H1 (cell line): ENCODE data around the gene NFASC. TPM values are rescaled to one million over a fixed set of nuclear protein-coding genes. Genes with fewer than 3 reads are reported as not detected.

ENCODE experiments used
- CTCF ChIA-PET: fragments of 300-600 bp; sonication (Branson Sonifier 250); formaldehyde crosslinking; loops from one replicate; lab custom pipeline; 2021; ENCODE audit not compliant: partially characterized antibody; lab: Charles Lee
- POLR2A ChIA-PET: fragments of 300-600 bp; sonication (Branson Sonifier 250); formaldehyde crosslinking; loops from one replicate; lab custom pipeline; 2021; ENCODE audit warnings: inconsistent platforms; ENCODE audit not compliant: partially characterized antibody; lab: Charles Lee
- DNase-seq, 2 experiments: peaks; one replicate each; pipeline versions ENCODE4 v3.0.0 to v3.0.0-alpha.2; 2010 to 2022; ENCODE audit warnings: low spot score in 2 of 2, low read depth in 1 of 2, mixed read lengths in 1 of 2
- FAIRE-seq: peaks from 2 replicates; lab custom pipeline; 2011; peaks lifted over from hg19 to GRCh38; lab: Jason Lieb, UNC
- H2AFZ ChIP-seq: 2 replicates; pipeline ENCODE4 v1.8.1; 2012; ENCODE audit warnings: low read length, inconsistent platforms
- H2AK5ac ChIP-seq: 2 replicates; pipeline ENCODE4 v1.6.1; 2013; ENCODE audit warnings: low read depth, low read length
- H2BK120ac ChIP-seq: replicated peaks from 2 replicates; pipeline ENCODE3; 2013; ENCODE audit warnings: low read depth, low read length, inconsistent platforms
- H2BK12ac ChIP-seq: 2 replicates; pipeline ENCODE4 v1.6.1; 2013; ENCODE audit warnings: low read depth, low read length
- H2BK15ac ChIP-seq: 2 replicates; pipeline ENCODE4 v1.6.1; 2013; ENCODE audit warnings: low read length
- H2BK20ac ChIP-seq: 2 replicates; pipeline ENCODE4 v1.6.1; 2013; ENCODE audit warnings: low read length
- H2BK5ac ChIP-seq: 2 replicates; pipeline ENCODE4 v1.6.1; 2013; ENCODE audit warnings: low read depth, low read length
- H3K14ac ChIP-seq: 2 replicates; pipeline ENCODE4 v1.6.1; 2013; ENCODE audit warnings: inconsistent platforms; ENCODE audit not compliant: insufficient read length
- H3K18ac ChIP-seq: 2 replicates; pipeline ENCODE4 v1.6.1; 2013; ENCODE audit warnings: low read length; ENCODE audit errors: extremely low read depth
- H3K23ac ChIP-seq: 2 replicates; pipeline ENCODE4 v1.6.1; 2013; ENCODE audit warnings: inconsistent platforms; ENCODE audit not compliant: insufficient read length
- H3K23me2 ChIP-seq: 2 replicates; pipeline ENCODE4 v1.6.1; 2013; ENCODE audit warnings: low read depth, low read length
- H3K27ac ChIP-seq: 2 replicates; pipeline ENCODE4 v1.6.1; 2011; ENCODE audit warnings: low read depth, low read length, inconsistent platforms
- H3K27me3 ChIP-seq, 4 experiments: replicated peaks in 1 of 4; 1 replicate in 1 of 4; 2 replicates in 3 of 4; pipeline versions ENCODE4 v1.6.1 to v1.8.1; 2011 to 2013; ENCODE audit warnings: low read length in 3 of 4, mild to moderate bottlenecking in 3 of 4, inconsistent platforms in 2 of 4, mixed read lengths in 2 of 4, moderate library complexity in 1 of 4; ENCODE audit not compliant: control insufficient read depth in 3 of 4, insufficient read depth in 3 of 4; ENCODE audit errors: extremely low read depth in 1 of 4
- H3K36me3 ChIP-seq, 4 experiments: 2 replicates each; pipeline versions ENCODE4 v1.6.1 to v1.8.1; 2011 to 2013; ENCODE audit warnings: mild to moderate bottlenecking in 4 of 4, low read length in 3 of 4, moderate library complexity in 2 of 4, control low read depth in 1 of 4, inconsistent platforms in 1 of 4; ENCODE audit not compliant: insufficient read depth in 4 of 4, control insufficient read depth in 2 of 4
- H3K4ac ChIP-seq: replicated peaks from 2 replicates; pipeline ENCODE3; 2013; ENCODE audit warnings: low read length, low read depth, mixed read lengths, inconsistent platforms; ENCODE audit not compliant: insufficient read length
- H3K4me1 ChIP-seq, 4 experiments: replicated peaks in 1 of 4; 1 replicate in 1 of 4; 2 replicates in 3 of 4; pipeline versions ENCODE4 v1.6.1 to v1.8.1; 2011 to 2013; ENCODE audit warnings: low read length in 3 of 4, inconsistent platforms in 2 of 4, mixed read lengths in 1 of 4; ENCODE audit not compliant: insufficient read depth in 4 of 4, control insufficient read depth in 3 of 4
- H3K4me2 ChIP-seq, 2 experiments: 2 replicates each; pipeline versions ENCODE4 v1.6.1 to v1.8.1; 2011 to 2013; ENCODE audit warnings: low read depth in 2 of 2, low read length in 2 of 2, control low read depth in 1 of 2, inconsistent platforms in 1 of 2, mild to moderate bottlenecking in 1 of 2; ENCODE audit not compliant: insufficient read depth in 1 of 2
- H3K4me3 ChIP-seq, 4 experiments: fragments of 200-600, 300-600 bp in 1 of 4; sonication (generic), shearing (Covaris generic), sonication (Bioruptor Twin) in 1 of 4; 2 replicates each; pipeline versions ENCODE4 v1.5.1 to v1.8.1; 2011 to 2016; ENCODE audit warnings: low read length in 4 of 4, low read depth in 3 of 4, control low read depth in 2 of 4, inconsistent platforms in 2 of 4, mild to moderate bottlenecking in 2 of 4, mixed read lengths in 1 of 4, moderate library complexity in 1 of 4; ENCODE audit not compliant: insufficient read depth in 2 of 4; ENCODE audit errors: extremely low read depth in 1 of 4
- H3K56ac ChIP-seq: replicated peaks from 2 replicates; pipeline ENCODE3; 2013; ENCODE audit warnings: low read depth, mild to moderate bottlenecking, mixed read lengths, low read length, inconsistent platforms; ENCODE audit not compliant: insufficient read length
- H3K79me1 ChIP-seq: 2 replicates; pipeline ENCODE4 v1.6.1; 2013; ENCODE audit warnings: low read depth, low read length, control low read depth
- H3K79me2 ChIP-seq, 2 experiments: 2 replicates each; pipeline versions ENCODE4 v1.6.1 to v1.8.1; 2012 to 2013; ENCODE audit warnings: low read length in 2 of 2, mild to moderate bottlenecking in 2 of 2, inconsistent platforms in 1 of 2; ENCODE audit not compliant: insufficient read depth in 2 of 2, control insufficient read depth in 1 of 2
- H3K9ac ChIP-seq, 4 experiments: replicated peaks in 1 of 4; 1 replicate in 1 of 4; 2 replicates in 3 of 4; pipeline versions ENCODE4 v1.6.1 to v1.8.1; 2011 to 2013; ENCODE audit warnings: low read depth in 3 of 4, low read length in 3 of 4, control low read depth in 2 of 4, mild to moderate bottlenecking in 2 of 4, moderate library complexity in 2 of 4, inconsistent platforms in 1 of 4; ENCODE audit errors: extremely low read depth in 1 of 4
- H3K9me3 ChIP-seq, 2 experiments: 2 replicates each; pipeline versions ENCODE4 v1.6.1 to v1.8.1; 2012 to 2013; ENCODE audit warnings: mild to moderate bottlenecking in 2 of 2, moderate library complexity in 2 of 2, control low read depth in 1 of 2, inconsistent platforms in 1 of 2, low read depth in 1 of 2, low read length in 1 of 2, mixed read lengths in 1 of 2; ENCODE audit not compliant: insufficient read depth in 2 of 2
- H4K20me1 ChIP-seq, 2 experiments: replicated peaks in 1 of 2; 2 replicates each; pipeline versions ENCODE3 to v1.8.1; 2011 to 2013; ENCODE audit warnings: inconsistent platforms in 2 of 2, low read length in 2 of 2, mild to moderate bottlenecking in 1 of 2; ENCODE audit not compliant: insufficient read depth in 2 of 2, control insufficient read depth in 1 of 2
- H4K5ac ChIP-seq: 2 replicates; pipeline ENCODE4 v1.6.1; 2013; ENCODE audit warnings: low read length, low read depth, mixed read lengths, inconsistent platforms; ENCODE audit not compliant: insufficient read length
- H4K8ac ChIP-seq: 2 replicates; pipeline ENCODE4 v1.8.0; 2013; ENCODE audit warnings: mild to moderate bottlenecking, moderate library complexity, low read length, inconsistent platforms; ENCODE audit not compliant: insufficient read depth; ENCODE audit errors: extremely low read depth
- H4K91ac ChIP-seq: replicated peaks from 2 replicates; pipeline ENCODE3; 2013; ENCODE audit warnings: low read length, mixed read lengths, inconsistent platforms; ENCODE audit not compliant: insufficient read length
- BCL11A ChIP-seq, 2 experiments: IDR thresholded peaks; one replicate each; pipeline ENCODE4 v1.6.1; 2011; ENCODE audit warnings: low read depth in 2 of 2, low read length in 2 of 2, mild to moderate bottlenecking in 2 of 2
- CTBP2 ChIP-seq: IDR thresholded peaks from 2 replicates; pipeline ENCODE4 v1.7.0; 2011; ENCODE audit warnings: borderline replicate concordance, mild to moderate bottlenecking, moderate library complexity, mixed read lengths, low read length; ENCODE audit not compliant: insufficient read depth, insufficient read length
- EZH2 ChIP-seq: fragments of 200-600 bp; sonication (generic); IDR thresholded peaks from 2 replicates; pipeline ENCODE4 v1.7.1; 2012; ENCODE audit warnings: low read depth, mild to moderate bottlenecking, moderate library complexity, low read length, inconsistent platforms; ENCODE audit not compliant: severe bottlenecking
- GABPA ChIP-seq: IDR thresholded peaks from 2 replicates; pipeline ENCODE4 v1.6.1; 2011; ENCODE audit warnings: mild to moderate bottlenecking, low read length, moderate library complexity, borderline replicate concordance; ENCODE audit not compliant: insufficient read depth
- JUN ChIP-seq: IDR thresholded peaks from 2 replicates; pipeline ENCODE4 v1.6.1; 2011; ENCODE audit warnings: low read depth, mild to moderate bottlenecking, improper control_type of control experiment, low read length
- KDM4A ChIP-seq: IDR thresholded peaks from one replicate; pipeline ENCODE4 v1.7.1; 2012; ENCODE audit warnings: low read depth, mild to moderate bottlenecking, moderate library complexity, low read length, inconsistent platforms; ENCODE audit not compliant: severe bottlenecking
- MAFK ChIP-seq: IDR thresholded peaks from 2 replicates; pipeline ENCODE4 v1.6.1; 2012; ENCODE audit warnings: low read depth, mild to moderate bottlenecking, improper control_type of control experiment, low read length
- POLR2AphosphoS5 ChIP-seq: IDR thresholded peaks from 2 replicates; pipeline ENCODE4 v1.6.1; 2011; ENCODE audit warnings: low read depth, low read length
- POU5F1 ChIP-seq: IDR thresholded peaks from 2 replicates; pipeline ENCODE4 v1.6.1; 2011; ENCODE audit warnings: low read depth, mild to moderate bottlenecking, low read length, moderate library complexity
- SP1 ChIP-seq: IDR thresholded peaks from 2 replicates; pipeline ENCODE4 v1.6.1; 2011; ENCODE audit warnings: low read depth, low read length
- SP4 ChIP-seq: IDR thresholded peaks from 2 replicates; pipeline ENCODE4 v1.6.1; 2012; ENCODE audit warnings: low read length, inconsistent platforms
- SRF ChIP-seq: IDR thresholded peaks from 2 replicates; pipeline ENCODE4 v1.6.1; 2011; ENCODE audit warnings: mild to moderate bottlenecking, low read depth, low read length, moderate library complexity
- TAF1 ChIP-seq: IDR thresholded peaks from 2 replicates; pipeline ENCODE4 v1.6.1; 2011; ENCODE audit warnings: mild to moderate bottlenecking, low read depth, low read length
- TAF7 ChIP-seq: optimal IDR thresholded peaks from 2 replicates; pipeline ENCODE3; 2011; ENCODE audit warnings: low read depth, mild to moderate bottlenecking, inconsistent platforms, low read length, moderate library complexity, borderline replicate concordance
- TCF12 ChIP-seq: IDR thresholded peaks from 2 replicates; pipeline ENCODE4 v1.6.1; 2011; ENCODE audit warnings: low read depth, mild to moderate bottlenecking, low read length
- TEAD4 ChIP-seq: IDR thresholded peaks from 2 replicates; pipeline ENCODE4 v1.6.1; 2012; ENCODE audit warnings: low read depth, low read length, inconsistent platforms, mixed read lengths
- WGBS, 2 experiments: shearing (Covaris generic) in 1 of 2; methylation state at CpG; one replicate each; pipeline versions ENCODE4 v1.1.6 to v1.1.7; 2013 to 2015; ENCODE audit warnings: low lambda C conversion rate in 2 of 2, mixed read lengths in 2 of 2, inconsistent platforms in 1 of 2, low coverage in 1 of 2, missing lambda C conversion rate in 1 of 2; ENCODE audit not compliant: insufficient replicate concordance in 2 of 2, insufficient coverage in 1 of 2, insufficient read length in 1 of 2; ENCODE audit errors: extremely low coverage in 1 of 2, missing lambda C conversion rate in 1 of 2; 5-methylcytosine and 5-hydroxymethylcytosine counted together
- polyA plus RNA-seq, 7 experiments: library from polyadenylated mRNA; depleted of rRNA in 3 of 7; stranded (reverse) in 5 of 7; unstranded in 2 of 7; fragments of >200 nt in 5 of 7; fragments of 200-250 nt in 2 of 7; gene quantifications; 1 replicate in 5 of 7; 2 replicates in 1 of 7; 4 replicates in 1 of 7; pipeline versions ENCODE4 v1.2.1 to v1.2.3, GENCODE V29; 2011 to 2013; ENCODE audit warnings: missing spikeins in 2 of 7, mixed read lengths in 2 of 7
- total RNA-seq: library from RNA; stranded (reverse); fragmentation: NEBNext Ultra II Directional; extraction: Animal tissue kit (Norgen Biotek cat#: 25700); gene quantifications from 2 replicates; pipeline ENCODE4 v1.2.1, GENCODE V29; 2021

The NFASC gene
- total and polyA plus RNA-seq, 2 of the 8 experiments (the other 6 are each of a cell fraction or from before 2014, with no cell fraction given): 5.0 to 15.2 TPM

GRCh38 chr1:204841798-204842197, 28.9 kb upstream of the NFASC start:
- no peak for FAIRE-seq
- DNase-seq: no peak
- no peaks in the 10 kb centered on the region for H3K79me2 ChIP-seq
- no peak overlapping the region for H3K14ac ChIP-seq
- H4K91ac ChIP-seq: no peak overlapping the region
- no peak overlapping the region for H2BK15ac ChIP-seq
- 89% methylated on average over 2 of the region's 2 CpGs; no CpG with 5 or more reads in 1 of the 2 experiments for WGBS, 2 experiments
- H4K8ac ChIP-seq: no peak overlapping the region
- H3K27me3 ChIP-seq: no peaks in the 10 kb centered on the region
- no peak overlapping the region for H3K4ac ChIP-seq
- no peak overlapping the region for H3K23ac ChIP-seq
- H4K5ac ChIP-seq: no peak overlapping the region
- H2AK5ac ChIP-seq: no peak overlapping the region
- no peak overlapping the region for H2AFZ ChIP-seq
- no peaks in the 10 kb centered on the region for H3K9me3 ChIP-seq
- H3K9ac ChIP-seq: no peak overlapping the region
- no peak overlapping the region for H3K4me3 ChIP-seq
- H3K56ac ChIP-seq: no peak overlapping the region
- H3K18ac ChIP-seq: no peak overlapping the region
- no peak overlapping the region for H2BK12ac ChIP-seq
- ChIA-PET CTCF (interaction anchor here (0.9 to 2.2 kb wide), 8 partner anchors 10 to 99 kb away, joined by 3 to 8 read pairs (median 4); no protein-coding TSS in a partner anchor), POLR2A (no interaction called here)
- H4K20me1 ChIP-seq: peaks cover 3% of the 10 kb centered on the region in 2 experiments
- no peaks in the 10 kb centered on the region for H3K79me1 ChIP-seq
- no peak overlapping the region for H3K27ac ChIP-seq
- H2BK5ac ChIP-seq: no peak overlapping the region
- no peaks in the 10 kb centered on the region for H3K36me3 ChIP-seq
- no peak overlapping the region for H2BK120ac ChIP-seq
- TF ChIP-seq CTBP2 (no peak), BCL11A (IDR thresholded peaks at IDR 0.05; ENCODE audit: low read depth in 2 of 2, low read length in 2 of 2) (no peak), JUN (no peak), SRF (no peak), KDM4A (no peak), EZH2 (no peak), SP4 (no peak), GABPA (no peak), TAF1 (no peak), POU5F1 (no peak), MAFK (no peak), SP1 (no peak), TEAD4 (no peak), TCF12 (no peak), TAF7 (no peak), POLR2AphosphoS5 (no peak)
- H3K4me2 ChIP-seq: no peak overlapping the region
- H3K23me2 ChIP-seq: no peaks in the 10 kb centered on the region; the same call in 1 of the 2 replicates
- H3K4me1 ChIP-seq: peaks cover 0 to 3% (median 0%) of the 10 kb centered on the region in 4 experiments; a peak in 1 of 7 replicates
- H2BK20ac ChIP-seq: no peak overlapping the region
